Measurements from ENCODE around the gene ZNF77.
"Not testable (repeated sequence)": the region's sequence is repeated elsewhere in the genome, so short reads cannot be mapped to it uniquely, and the experiment has no call there.

The ZNF77 gene

DNA sequence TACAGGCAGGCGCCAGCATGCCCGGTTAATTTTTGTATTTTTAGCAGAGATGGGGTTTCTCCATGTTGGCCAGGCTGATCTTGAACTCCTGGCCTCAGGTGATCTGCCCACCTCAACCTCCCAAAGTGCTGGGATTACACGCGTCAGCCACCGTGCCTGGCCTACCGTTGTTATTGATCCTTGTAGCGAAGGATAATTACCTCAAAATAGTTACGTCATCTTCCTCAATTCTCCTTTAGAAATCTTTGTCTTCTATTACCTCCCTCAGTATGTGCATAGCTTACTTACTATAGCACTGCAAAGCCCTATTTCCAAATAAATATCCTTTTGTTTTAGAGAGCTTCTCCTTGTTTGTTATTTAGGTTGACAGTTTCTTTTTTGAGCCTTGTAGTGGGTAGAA lies 23.2 kb upstream of the ZNF77 start:
- TF ChIP-seq ZC3H10 (CRISPR knock-in tag; IDR thresholded peaks at IDR 0.05) (no peak), ZFP30 (CRISPR knock-in tag; IDR thresholded peaks at IDR 0.05) (no peak), ZNF70 (CRISPR knock-in tag; IDR thresholded peaks at IDR 0.05) (no peak), CSDC2 (CRISPR knock-in tag; IDR thresholded peaks at IDR 0.05) (no peak), BACH2 (CRISPR knock-in tag; IDR thresholded peaks at IDR 0.05; ENCODE audit: borderline replicate concordance) (no peak)
- TF ChIP-seq, protein P1, sequence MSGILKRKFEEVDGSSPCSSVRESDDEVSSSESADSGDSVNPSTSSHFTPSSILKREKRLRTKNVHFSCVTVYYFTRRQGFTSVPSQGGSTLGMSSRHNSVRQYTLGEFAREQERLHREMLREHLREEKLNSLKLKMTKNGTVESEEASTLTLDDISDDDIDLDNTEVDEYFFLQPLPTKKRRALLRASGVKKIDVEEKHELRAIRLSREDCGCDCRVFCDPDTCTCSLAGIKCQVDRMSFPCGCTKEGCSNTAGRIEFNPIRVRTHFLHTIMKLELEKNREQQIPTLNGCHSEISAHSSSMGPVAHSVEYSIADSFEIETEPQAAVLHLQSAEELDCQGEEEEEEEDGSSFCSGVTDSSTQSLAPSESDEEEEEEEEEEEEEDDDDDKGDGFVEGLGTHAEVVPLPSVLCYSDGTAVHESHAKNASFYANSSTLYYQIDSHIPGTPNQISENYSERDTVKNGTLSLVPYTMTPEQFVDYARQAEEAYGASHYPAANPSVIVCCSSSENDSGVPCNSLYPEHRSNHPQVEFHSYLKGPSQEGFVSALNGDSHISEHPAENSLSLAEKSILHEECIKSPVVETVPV (CRISPR knock-in tag; IDR thresholded peaks at IDR 0.05): no peak
- TF ChIP-seq, protein P2, sequence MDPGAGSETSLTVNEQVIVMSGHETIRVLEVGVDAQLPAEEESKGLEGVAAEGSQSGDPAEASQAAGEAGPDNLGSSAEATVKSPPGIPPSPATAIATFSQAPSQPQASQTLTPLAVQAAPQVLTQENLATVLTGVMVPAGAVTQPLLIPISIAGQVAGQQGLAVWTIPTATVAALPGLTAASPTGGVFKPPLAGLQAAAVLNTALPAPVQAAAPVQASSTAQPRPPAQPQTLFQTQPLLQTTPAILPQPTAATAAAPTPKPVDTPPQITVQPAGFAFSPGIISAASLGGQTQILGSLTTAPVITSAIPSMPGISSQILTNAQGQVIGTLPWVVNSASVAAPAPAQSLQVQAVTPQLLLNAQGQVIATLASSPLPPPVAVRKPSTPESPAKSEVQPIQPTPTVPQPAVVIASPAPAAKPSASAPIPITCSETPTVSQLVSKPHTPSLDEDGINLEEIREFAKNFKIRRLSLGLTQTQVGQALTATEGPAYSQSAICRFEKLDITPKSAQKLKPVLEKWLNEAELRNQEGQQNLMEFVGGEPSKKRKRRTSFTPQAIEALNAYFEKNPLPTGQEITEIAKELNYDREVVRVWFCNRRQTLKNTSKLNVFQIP (CRISPR knock-in tag; IDR thresholded peaks at IDR 0.05; ENCODE audit: borderline replicate concordance, low read depth): no peak
- ATAC-seq: no peak

DNA sequence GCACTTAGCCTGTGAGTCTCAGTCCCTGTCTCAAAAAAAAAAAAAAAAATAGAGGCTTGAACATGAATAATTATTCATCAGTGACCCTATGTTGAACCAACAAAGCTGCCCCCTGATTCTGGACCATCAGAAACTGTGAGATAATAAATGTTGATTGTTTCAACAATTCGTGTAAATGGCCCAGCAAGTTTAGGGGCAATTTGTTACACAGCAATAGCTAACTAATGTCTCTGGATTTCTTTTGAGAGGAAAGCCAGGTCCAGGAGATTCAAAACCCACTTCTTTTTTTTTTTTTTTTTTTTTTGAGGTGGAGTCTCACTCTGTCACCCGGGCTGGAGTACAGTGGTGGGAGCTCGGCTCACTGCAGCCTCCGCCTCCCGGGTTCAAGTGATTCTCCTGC lies 20.1 kb upstream of the ZNF77 start:
- TF ChIP-seq ISL1 (CRISPR knock-in tag; IDR thresholded peaks at IDR 0.05): no peak
- TF ChIP-seq TOX (CRISPR knock-in tag; IDR thresholded peaks at IDR 0.05; ENCODE audit: borderline replicate concordance): no peak
- no peak for TF ChIP-seq ZNF8 (CRISPR knock-in tag; IDR thresholded peaks at IDR 0.05)
- TF ChIP-seq GLIS3 (CRISPR knock-in tag; IDR thresholded peaks at IDR 0.05): no peak
- no peak for TF ChIP-seq ZC3H10 (CRISPR knock-in tag; IDR thresholded peaks at IDR 0.05)
- TF ChIP-seq, protein P1 (CRISPR knock-in tag; IDR thresholded peaks at IDR 0.05): no peak
- TF ChIP-seq TCF4 (CRISPR knock-in tag; IDR thresholded peaks at IDR 0.05; ENCODE audit: borderline replicate concordance): no peak
- no peak for TF ChIP-seq ZFP30 (CRISPR knock-in tag; IDR thresholded peaks at IDR 0.05)
- TF ChIP-seq, protein P3, sequence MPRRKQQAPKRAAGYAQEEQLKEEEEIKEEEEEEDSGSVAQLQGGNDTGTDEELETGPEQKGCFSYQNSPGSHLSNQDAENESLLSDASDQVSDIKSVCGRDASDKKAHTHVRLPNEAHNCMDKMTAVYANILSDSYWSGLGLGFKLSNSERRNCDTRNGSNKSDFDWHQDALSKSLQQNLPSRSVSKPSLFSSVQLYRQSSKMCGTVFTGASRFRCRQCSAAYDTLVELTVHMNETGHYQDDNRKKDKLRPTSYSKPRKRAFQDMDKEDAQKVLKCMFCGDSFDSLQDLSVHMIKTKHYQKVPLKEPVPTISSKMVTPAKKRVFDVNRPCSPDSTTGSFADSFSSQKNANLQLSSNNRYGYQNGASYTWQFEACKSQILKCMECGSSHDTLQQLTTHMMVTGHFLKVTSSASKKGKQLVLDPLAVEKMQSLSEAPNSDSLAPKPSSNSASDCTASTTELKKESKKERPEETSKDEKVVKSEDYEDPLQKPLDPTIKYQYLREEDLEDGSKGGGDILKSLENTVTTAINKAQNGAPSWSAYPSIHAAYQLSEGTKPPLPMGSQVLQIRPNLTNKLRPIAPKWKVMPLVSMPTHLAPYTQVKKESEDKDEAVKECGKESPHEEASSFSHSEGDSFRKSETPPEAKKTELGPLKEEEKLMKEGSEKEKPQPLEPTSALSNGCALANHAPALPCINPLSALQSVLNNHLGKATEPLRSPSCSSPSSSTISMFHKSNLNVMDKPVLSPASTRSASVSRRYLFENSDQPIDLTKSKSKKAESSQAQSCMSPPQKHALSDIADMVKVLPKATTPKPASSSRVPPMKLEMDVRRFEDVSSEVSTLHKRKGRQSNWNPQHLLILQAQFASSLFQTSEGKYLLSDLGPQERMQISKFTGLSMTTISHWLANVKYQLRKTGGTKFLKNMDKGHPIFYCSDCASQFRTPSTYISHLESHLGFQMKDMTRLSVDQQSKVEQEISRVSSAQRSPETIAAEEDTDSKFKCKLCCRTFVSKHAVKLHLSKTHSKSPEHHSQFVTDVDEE (CRISPR knock-in tag; IDR thresholded peaks at IDR 0.05): no peak
- TF ChIP-seq RARB (CRISPR knock-in tag; IDR thresholded peaks at IDR 0.05): no peak
- no peak for TF ChIP-seq PPARA (CRISPR knock-in tag; IDR thresholded peaks at IDR 0.05; ENCODE audit: borderline replicate concordance)
- TF ChIP-seq ZFP3 (CRISPR knock-in tag; IDR thresholded peaks at IDR 0.05): no peak
- no peak for TF ChIP-seq ZNF565 (CRISPR knock-in tag; conservative IDR thresholded peaks at IDR 0.05; ENCODE audit: low read depth)
- TF ChIP-seq SNAI2 (CRISPR knock-in tag; IDR thresholded peaks at IDR 0.05): no peak
- TF ChIP-seq, protein P4, sequence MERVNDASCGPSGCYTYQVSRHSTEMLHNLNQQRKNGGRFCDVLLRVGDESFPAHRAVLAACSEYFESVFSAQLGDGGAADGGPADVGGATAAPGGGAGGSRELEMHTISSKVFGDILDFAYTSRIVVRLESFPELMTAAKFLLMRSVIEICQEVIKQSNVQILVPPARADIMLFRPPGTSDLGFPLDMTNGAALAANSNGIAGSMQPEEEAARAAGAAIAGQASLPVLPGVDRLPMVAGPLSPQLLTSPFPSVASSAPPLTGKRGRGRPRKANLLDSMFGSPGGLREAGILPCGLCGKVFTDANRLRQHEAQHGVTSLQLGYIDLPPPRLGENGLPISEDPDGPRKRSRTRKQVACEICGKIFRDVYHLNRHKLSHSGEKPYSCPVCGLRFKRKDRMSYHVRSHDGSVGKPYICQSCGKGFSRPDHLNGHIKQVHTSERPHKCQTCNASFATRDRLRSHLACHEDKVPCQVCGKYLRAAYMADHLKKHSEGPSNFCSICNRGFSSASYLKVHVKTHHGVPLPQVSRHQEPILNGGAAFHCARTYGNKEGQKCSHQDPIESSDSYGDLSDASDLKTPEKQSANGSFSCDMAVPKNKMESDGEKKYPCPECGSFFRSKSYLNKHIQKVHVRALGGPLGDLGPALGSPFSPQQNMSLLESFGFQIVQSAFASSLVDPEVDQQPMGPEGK (CRISPR knock-in tag; IDR thresholded peaks at IDR 0.05; ENCODE audit: borderline replicate concordance): no peak
- no peak for TF ChIP-seq CSDC2 (CRISPR knock-in tag; IDR thresholded peaks at IDR 0.05)
- TF ChIP-seq, protein P2 (CRISPR knock-in tag; IDR thresholded peaks at IDR 0.05; ENCODE audit: borderline replicate concordance, low read depth): no peak
- no peak for TF ChIP-seq ZNF70 (CRISPR knock-in tag; IDR thresholded peaks at IDR 0.05)
- TF ChIP-seq, protein P5, sequence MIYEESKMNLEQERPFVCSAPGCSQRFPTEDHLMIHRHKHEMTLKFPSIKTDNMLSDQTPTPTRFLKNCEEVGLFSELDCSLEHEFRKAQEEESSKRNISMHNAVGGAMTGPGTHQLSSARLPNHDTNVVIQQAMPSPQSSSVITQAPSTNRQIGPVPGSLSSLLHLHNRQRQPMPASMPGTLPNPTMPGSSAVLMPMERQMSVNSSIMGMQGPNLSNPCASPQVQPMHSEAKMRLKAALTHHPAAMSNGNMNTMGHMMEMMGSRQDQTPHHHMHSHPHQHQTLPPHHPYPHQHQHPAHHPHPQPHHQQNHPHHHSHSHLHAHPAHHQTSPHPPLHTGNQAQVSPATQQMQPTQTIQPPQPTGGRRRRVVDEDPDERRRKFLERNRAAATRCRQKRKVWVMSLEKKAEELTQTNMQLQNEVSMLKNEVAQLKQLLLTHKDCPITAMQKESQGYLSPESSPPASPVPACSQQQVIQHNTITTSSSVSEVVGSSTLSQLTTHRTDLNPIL (CRISPR knock-in tag; IDR thresholded peaks at IDR 0.05; ENCODE audit: low read depth): no peak
- ATAC-seq: no peak

DNA sequence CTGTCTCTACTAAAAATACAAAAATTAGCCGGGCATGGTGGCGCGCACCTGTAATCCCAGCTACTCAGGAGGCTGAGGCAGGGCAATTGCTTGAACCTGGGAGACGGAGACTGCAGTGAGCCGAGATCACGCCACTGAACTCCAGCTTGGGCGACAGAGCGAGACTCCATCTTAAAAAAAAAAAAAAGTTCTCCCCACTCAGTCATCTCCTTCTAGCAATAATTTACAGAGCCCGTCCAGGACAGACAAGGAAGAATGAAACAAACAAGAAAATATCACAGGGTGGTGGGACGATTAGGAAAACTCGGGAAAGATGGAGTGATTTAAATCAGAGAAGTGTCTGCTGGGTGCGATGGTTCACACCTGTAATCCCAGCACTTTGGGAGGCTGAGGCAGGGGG lies 18.9 kb upstream of the ZNF77 start:
- not testable (repeated sequence) for ATAC-seq

Data from SK-N-SH treated with all-trans-retinoic acid at 6 μM for 48 hours (cell line).